MCF 10A (cell line): Measurements from ENCODE around the gene FRMD3. TPM values are rescaled to one million over a fixed set of nuclear protein-coding genes. Genes with fewer than 3 reads are reported as not detected.

Experiments used
- BruUV-seq: library from RNA; stranded (reverse); fragments of 400-500 nt; replicated peaks from 2 replicates; lab custom pipeline; 2021; lab: Mats Ljungman, UMichigan
- CTCF ChIA-PET: fragments of 300-600 bp; sonication (Branson Sonifier 250); formaldehyde crosslinking; extraction: SDS; loops from one replicate; lab custom pipeline; 2021; ENCODE audit warnings: antibody characterized with exemption, inconsistent platforms; lab: Yijun Ruan, JAX
- POLR2A ChIA-PET: fragments of 300-600, 350-650 bp; sonication (Branson Sonifier 250); formaldehyde crosslinking; extraction: SDS; loops from one replicate; lab custom pipeline; 2020; ENCODE audit warnings: antibody characterized with exemption, inconsistent platforms; lab: Yijun Ruan, JAX
- DNase-seq: peaks from one replicate; pipeline ENCODE4 v3.0.0-alpha.2; 2018; ENCODE audit not compliant: unreplicated experiment
- H3K27ac Mint-ChIP-seq: one replicate; pipeline ENCODE4 v1.8.0; 2022; ENCODE audit warnings: mild to moderate bottlenecking, low read depth, mixed read lengths; ENCODE audit not compliant: unreplicated experiment
- H3K27me3 Mint-ChIP-seq: one replicate; pipeline ENCODE4 v1.8.0; 2022; ENCODE audit warnings: mixed read lengths; ENCODE audit not compliant: insufficient read depth, unreplicated experiment
- H3K36me3 Mint-ChIP-seq: one replicate; pipeline ENCODE4 v1.8.0; 2022; ENCODE audit warnings: mild to moderate bottlenecking, moderate library complexity, mixed read lengths; ENCODE audit not compliant: insufficient read depth, unreplicated experiment
- H3K4me1 Mint-ChIP-seq: one replicate; pipeline ENCODE4 v1.8.0; 2022; ENCODE audit warnings: mixed read lengths; ENCODE audit not compliant: insufficient read depth, unreplicated experiment
- H3K4me3 Mint-ChIP-seq: one replicate; pipeline ENCODE4 v1.8.0; 2022; ENCODE audit warnings: mild to moderate bottlenecking, moderate library complexity, mixed read lengths; ENCODE audit not compliant: unreplicated experiment
- H3K9me3 Mint-ChIP-seq: one replicate; pipeline ENCODE4 v1.8.0; 2022; ENCODE audit warnings: mixed read lengths; ENCODE audit not compliant: unreplicated experiment
- CTCF ChIP-seq: fragments of 200-600 bp; IDR thresholded peaks from one replicate; pipeline ENCODE4 v1.8.0; 2022; ENCODE audit warnings: antibody characterized with exemption, mild to moderate bottlenecking; ENCODE audit not compliant: unreplicated experiment
- intact Hi-C: fragments of 100-400 bp; cut with micrococcal nuclease; formaldehyde crosslinking; loops from 2 replicates; pipeline ENCODE4 v1.14.1; 2022
- total RNA-seq: library from RNA; stranded (reverse); gene quantifications from 2 replicates; pipeline ENCODE4 v1.2.3, GENCODE V29; 2022

FRMD3 gene
- total RNA-seq, 1 experiment from 2014 or later: 0.28 TPM

- no peak for TF ChIP-seq CTCF
- ChIA-PET POLR2A (no interaction called here), CTCF (no interaction called here)
Measured at GRCh38 chr9:83569326-83569725, 31.1 kb upstream of the FRMD3 start.

GRCh38 chr9:83563360-83563759, 25.2 kb upstream of the FRMD3 start:
- DNase-seq: no peak
- no TSS peak for BruUV-seq
- H3K4me1 Mint-ChIP-seq: no peaks in the 10 kb centered on the region
- no peak for TF ChIP-seq CTCF
- H3K9me3 Mint-ChIP-seq: no peaks in the 10 kb centered on the region
- ChIA-PET POLR2A (no interaction called here), CTCF (interaction anchor here (0.6 to 1.3 kb wide), 3 partner anchors 24 to 229 kb away, joined by 3 to 5 read pairs (median 4); no protein-coding TSS in a partner anchor)
- H3K36me3 Mint-ChIP-seq: no peaks in the 10 kb centered on the region
- intact Hi-C loops: no loop called here
- no peak overlapping the region for H3K4me3 Mint-ChIP-seq
- no peaks in the 10 kb centered on the region for H3K27me3 Mint-ChIP-seq
- no peak overlapping the region for H3K27ac Mint-ChIP-seq

More at GRCh38 chr9:83569326-83569725, 31.1 kb upstream of the FRMD3 start:
- no peak overlapping the region for H3K27ac Mint-ChIP-seq
- intact Hi-C loops: no loop called here
- no peaks in the 10 kb centered on the region for H3K9me3 Mint-ChIP-seq
- DNase-seq: no peak
- H3K4me1 Mint-ChIP-seq: no peaks in the 10 kb centered on the region
- H3K36me3 Mint-ChIP-seq: no peaks in the 10 kb centered on the region
- no peak overlapping the region for H3K4me3 Mint-ChIP-seq
- BruUV-seq: no TSS peak
- no peaks in the 10 kb centered on the region for H3K27me3 Mint-ChIP-seq

GRCh38 chr9:83560169-83560826, 22.1 kb upstream of the FRMD3 start:
- Mint-ChIP-seq H3K9me3 (no peaks in the 10 kb centered on the region), H3K4me1 (no peaks in the 10 kb centered on the region), H3K27me3 (no peaks in the 10 kb centered on the region), H3K4me3 (no peak overlapping the region), H3K36me3 (no peaks in the 10 kb centered on the region), H3K27ac (no peak overlapping the region)
- BruUV-seq: no TSS peak
- no peak for DNase-seq
- POLR2A ChIA-PET: no interaction called here
- CTCF ChIA-PET: interaction anchor here (0.5 to 3.3 kb wide), 3 partner anchors 17 to 513 kb away, joined by 3 to 15 read pairs (median 3); no protein-coding TSS in a partner anchor
- TF ChIP-seq CTCF: no peak
- intact Hi-C loops: no loop called here

- no peak for TF ChIP-seq CTCF
- CTCF ChIA-PET: interaction anchor here (0.6 to 0.9 kb wide), 2 partner anchors 13 to 26 kb away, joined by 3 read pairs; no protein-coding TSS in a partner anchor
- DNase-seq: no peak
- Mint-ChIP-seq H3K9me3 (no peaks in the 10 kb centered on the region), H3K4me3 (no peak overlapping the region), H3K36me3 (no peaks in the 10 kb centered on the region), H3K4me1 (no peaks in the 10 kb centered on the region), H3K27ac (no peak overlapping the region), H3K27me3 (no peaks in the 10 kb centered on the region)
- intact Hi-C loops: no loop called here
- no TSS peak for BruUV-seq
- POLR2A ChIA-PET: no interaction called here
Measured at GRCh38 chr9:83557771-83558170, 19.6 kb upstream of the FRMD3 start.
